GM12864 (cell line): Measurements from ENCODE around the gene NELL2.
"Not testable (repeated sequence)": the region's sequence is repeated elsewhere in the genome, so short reads cannot be mapped to it uniquely, and the experiment has no call there.

Source experiments
- DNase-seq: peaks from one replicate; pipeline ENCODE4 v3.0.0-alpha.2; 2011; ENCODE audit warnings: low read depth
- H3K4me3 ChIP-seq: 2 replicates; pipeline ENCODE4 v1.5.1; 2011; ENCODE audit warnings: mild to moderate bottlenecking, low read depth, low read length, control low read depth
- TF ChIP-seq, protein P1 (sequence below): IDR thresholded peaks from 2 replicates; pipeline ENCODE4 v1.5.1; 2011; ENCODE audit warnings: low read depth, mild to moderate bottlenecking, moderate library complexity, low read length, control low read depth, inconsistent platforms; ENCODE audit errors: missing control alignments

NELL2 gene

DNA sequence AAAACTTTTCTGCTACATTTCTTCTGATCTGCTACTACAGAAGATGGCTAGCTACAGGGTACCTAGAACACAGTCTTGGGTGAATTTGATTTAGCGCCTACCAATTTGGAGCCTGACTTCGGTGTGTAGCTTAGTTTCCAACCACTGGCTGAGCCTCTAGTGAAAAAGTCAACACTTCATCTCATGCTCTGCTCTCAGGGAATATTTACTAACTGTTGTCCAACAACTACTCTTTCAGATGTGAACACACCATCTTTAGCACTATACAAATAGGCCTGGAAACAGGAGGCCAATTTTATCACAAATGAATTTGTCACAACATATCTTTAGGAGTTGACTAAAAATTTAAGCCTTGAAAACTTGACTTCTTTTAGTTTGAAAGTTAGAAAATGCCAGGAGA, 167.9 kb downstream of the NELL2 start:
- no peak overlapping the region for H3K4me3 ChIP-seq
- TF ChIP-seq, protein P1, sequence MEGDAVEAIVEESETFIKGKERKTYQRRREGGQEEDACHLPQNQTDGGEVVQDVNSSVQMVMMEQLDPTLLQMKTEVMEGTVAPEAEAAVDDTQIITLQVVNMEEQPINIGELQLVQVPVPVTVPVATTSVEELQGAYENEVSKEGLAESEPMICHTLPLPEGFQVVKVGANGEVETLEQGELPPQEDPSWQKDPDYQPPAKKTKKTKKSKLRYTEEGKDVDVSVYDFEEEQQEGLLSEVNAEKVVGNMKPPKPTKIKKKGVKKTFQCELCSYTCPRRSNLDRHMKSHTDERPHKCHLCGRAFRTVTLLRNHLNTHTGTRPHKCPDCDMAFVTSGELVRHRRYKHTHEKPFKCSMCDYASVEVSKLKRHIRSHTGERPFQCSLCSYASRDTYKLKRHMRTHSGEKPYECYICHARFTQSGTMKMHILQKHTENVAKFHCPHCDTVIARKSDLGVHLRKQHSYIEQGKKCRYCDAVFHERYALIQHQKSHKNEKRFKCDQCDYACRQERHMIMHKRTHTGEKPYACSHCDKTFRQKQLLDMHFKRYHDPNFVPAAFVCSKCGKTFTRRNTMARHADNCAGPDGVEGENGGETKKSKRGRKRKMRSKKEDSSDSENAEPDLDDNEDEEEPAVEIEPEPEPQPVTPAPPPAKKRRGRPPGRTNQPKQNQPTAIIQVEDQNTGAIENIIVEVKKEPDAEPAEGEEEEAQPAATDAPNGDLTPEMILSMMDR, result no peak
- DNase-seq, result no peak

- TF ChIP-seq, protein P1, result no peak
- no peak for DNase-seq
- no peak overlapping the region for H3K4me3 ChIP-seq
Observed at GRCh38 chr12:44703182-44703910, 172.8 kb downstream of the NELL2 start.

GRCh38 chr12:44697511-44697910, 178.6 kb downstream of the NELL2 start:
- no peak for DNase-seq
- TF ChIP-seq, protein P1, result no peak
- no peak overlapping the region for H3K4me3 ChIP-seq

DNA sequence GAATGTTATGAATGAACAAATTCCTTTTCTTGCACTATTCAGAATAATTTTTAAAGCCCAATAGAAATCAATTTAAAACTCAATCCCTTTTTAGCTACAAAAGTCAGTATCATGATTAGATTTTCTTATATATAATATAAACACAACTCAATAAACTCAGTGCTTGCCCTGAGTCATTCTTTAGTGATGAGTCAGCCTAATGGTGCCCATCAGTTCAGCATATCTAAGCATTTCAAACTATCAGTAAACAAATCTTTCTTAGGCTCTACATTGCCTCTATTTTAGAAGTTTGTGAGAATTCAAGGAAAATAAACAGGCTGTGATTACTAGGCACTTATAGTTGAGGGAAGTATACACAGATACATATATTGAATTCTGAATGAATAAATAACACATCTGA, 179.6 kb downstream of the NELL2 start:
- no peak overlapping the region for H3K4me3 ChIP-seq
- TF ChIP-seq, protein P1, result no peak
- DNase-seq, result no peak

DNA sequence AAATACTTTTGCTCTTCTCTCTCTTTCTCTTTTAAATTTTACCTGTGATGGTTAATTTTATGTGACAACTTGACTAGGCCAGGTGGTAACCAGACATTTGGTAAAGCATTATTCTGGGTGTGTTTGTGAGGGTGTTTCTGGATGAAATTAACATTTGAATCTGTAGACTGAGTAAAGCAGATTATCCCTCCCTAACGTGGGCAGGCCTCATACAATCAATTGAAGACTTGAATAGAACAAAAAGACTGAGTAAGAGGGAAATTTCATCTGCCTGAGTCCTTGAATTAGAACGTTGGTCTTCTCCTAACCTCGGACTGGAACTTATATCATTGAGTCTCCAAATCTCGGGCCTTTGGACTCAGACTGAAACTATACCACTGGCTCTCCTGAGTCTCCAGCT, 182.1 kb downstream of the NELL2 start:
- no peak overlapping the region for H3K4me3 ChIP-seq
- TF ChIP-seq, protein P1, result no peak
- DNase-seq, result no peak

DNA sequence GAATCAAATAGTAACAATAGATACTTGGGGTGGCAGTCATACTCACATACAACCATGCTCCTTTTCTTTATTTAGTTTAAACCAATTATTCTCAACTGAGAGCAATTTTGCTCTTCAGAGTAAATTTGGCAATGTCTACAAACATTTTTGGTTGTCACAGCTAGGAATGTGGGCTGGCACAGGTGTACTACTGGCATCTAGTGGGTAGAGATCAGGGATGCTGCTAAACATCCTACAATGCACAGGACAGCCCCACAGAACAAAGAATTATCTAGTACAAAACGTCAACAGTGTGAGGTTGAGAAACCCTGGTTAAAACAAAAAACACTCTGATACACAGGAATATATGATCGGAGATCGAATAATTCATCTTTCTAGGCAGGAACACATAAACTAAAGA, 186.5 kb downstream of the NELL2 start:
- H3K4me3 ChIP-seq, result no peak overlapping the region
- TF ChIP-seq, protein P1, result no peak
- DNase-seq, result no peak

GRCh38 chr12:44686821-44687432, 189.2 kb downstream of the NELL2 start:
- H3K4me3 ChIP-seq, DNase-seq: not testable (repeated sequence)
